HG03103 (cell line): ENCODE results near the gene SELENOV.

ENCODE experiments used
- ATAC-seq: cut with Tn5 transposase; IDR thresholded peaks from one replicate; pipeline ENCODE4 v1.9.1; 2021; ENCODE audit warnings: low read depth; ENCODE audit not compliant: unreplicated experiment

The SELENOV gene

DNA sequence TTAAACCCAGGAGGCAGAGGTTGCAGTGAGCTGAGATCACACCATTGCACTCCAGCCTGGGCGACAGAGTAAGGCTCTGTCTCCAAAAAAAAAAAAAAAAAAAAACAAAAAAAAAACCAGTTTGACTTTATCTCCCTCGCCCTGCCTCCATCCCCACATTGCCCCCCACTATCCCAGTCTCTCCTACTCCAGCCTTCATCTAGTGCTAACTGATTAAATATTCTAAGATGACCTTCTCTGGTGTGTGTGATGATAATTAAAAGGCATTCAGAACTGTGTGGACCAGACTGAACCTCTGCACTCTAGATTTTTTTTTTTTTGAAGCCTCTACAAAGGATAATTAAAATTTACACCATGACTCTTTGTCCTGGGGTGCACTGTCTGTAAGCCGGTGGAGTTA is 22.2 kb upstream of the SELENOV start:
- no peak for ATAC-seq

DNA sequence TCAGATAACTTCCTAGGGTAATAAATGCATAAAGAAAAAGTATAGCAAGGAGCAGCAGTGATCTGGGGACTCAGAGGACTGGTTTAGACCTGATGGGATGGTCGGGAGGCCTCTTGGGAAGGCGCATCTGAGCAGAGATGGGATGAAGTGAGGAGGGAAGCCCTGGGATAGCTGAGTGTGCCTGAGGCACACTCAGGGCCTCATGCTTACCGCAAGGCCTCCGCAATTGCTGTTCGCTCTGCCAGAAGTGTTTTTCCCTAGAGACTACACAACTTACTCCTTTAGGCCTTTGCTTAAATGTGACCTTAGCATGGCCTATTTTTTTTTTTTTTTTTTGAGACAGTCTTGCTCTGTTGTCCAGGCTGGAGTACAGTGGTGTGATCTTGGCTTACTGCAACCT is 20.3 kb upstream of the SELENOV start:
- no peak for ATAC-seq

DNA sequence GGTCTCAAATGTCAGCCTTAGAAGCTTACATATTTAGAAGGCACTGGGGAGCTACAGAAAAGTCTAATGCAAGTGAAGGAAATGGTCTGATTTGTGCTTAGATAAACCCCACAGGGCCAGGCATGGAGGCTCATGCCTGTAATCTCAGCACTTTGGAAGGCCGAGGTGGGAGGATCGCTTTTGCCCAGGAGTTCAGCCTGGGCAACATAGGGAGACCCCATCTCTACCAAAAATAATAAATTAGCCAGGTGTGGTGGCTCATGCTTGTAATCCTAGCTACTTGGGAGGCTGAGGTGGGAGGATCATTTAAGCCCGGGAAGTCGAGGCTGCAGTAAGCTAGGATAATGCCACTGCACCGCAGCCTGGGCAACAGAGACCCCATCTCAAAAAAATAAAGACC is 18.9 kb upstream of the SELENOV start:
- no peak for ATAC-seq

DNA sequence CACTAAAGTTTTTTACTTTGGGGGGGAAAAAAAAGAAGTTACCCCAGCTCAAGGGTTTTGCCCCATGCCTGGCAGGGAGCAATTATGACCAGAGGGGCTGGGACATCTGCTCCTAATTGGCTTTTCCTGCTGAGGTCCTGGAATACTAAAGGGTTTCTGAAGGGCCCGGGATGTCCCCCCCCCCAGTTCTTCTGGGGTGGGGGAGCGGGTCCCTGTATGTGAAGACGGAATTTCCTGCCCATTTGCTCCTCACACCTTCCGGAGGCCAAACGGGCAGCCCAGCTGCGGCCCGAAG is 17.3 kb upstream of the SELENOV start:
- no peak for ATAC-seq

DNA sequence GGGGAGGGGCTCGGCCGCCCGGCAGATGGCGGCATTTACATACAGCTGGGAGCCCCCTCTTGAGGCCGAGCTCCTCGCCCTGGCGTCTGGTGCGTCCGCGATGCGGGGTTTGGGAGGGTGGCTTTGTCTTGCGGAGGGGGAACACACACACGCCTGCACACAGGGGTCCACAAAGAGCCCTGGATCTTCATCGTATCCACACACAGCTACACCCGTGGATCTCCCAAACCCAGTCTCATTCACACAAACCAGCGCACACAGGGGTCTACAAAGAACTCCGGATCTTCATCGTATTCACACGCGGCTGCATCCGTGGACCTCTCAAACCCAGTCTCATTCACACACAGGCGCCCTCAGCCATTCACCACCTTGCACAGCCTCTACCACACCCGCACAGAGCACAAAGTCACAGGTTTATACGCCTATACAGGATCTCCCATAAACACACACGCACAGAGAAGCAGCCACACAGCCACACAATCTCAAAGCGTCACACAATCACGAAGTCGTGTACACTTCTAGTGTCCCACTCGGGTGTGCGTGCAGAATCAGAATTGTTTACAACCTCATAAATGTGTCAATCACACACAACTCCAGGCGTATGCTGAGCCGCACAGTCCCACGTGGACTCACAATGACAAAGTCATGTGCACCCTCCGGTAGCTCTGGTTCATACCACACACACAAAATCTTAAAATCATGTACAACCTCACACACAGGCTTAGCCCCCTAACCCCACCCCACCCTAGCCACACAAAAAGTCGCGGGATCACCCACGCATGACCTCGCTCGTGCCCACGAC is 16.7 kb upstream of the SELENOV start:
- ATAC-seq, result no peak

DNA sequence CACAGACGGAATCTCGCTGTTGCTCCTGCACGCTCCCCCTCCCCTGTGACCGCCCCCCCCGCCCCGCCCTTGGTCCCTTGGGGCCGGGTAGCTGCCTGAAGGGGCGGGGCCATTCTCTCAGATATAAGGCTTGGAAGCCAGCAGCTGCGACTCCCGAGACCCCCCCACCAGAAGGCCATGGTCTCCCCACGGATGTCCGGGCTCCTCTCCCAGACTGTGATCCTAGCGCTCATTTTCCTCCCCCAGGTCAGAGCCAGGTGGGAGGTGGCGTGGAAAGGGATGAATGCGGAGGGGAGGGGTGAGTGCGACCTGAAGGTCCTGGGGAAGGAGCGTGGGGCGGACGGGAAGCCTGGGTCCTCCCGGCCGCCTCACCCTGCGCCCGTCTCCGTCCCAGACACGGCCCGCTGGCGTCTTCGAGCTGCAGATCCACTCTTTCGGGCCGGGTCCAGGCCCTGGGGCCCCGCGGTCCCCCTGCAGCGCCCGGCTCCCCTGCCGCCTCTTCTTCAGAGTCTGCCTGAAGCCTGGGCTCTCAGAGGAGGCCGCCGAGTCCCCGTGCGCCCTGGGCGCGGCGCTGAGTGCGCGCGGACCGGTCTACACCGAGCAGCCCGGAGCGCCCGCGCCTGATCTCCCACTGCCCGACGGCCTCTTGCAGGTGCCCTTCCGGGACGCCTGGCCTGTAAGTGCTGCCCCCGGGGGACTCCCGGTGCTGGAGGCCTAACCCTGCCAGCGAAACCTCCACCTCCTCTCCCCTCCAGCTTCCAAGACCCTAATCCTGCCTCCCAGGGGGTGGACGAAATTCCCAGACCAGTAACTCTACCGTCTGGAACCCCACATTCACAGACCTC is 15.9 kb upstream of the SELENOV start, which contains the start of gene DLL3:
Gene DLL3 (plus strand): TSS at position 150 of the 845 bp plus-strand sequence. CDS start 28 bp downstream, at position 178.
- ATAC-seq, result no peak

DNA sequence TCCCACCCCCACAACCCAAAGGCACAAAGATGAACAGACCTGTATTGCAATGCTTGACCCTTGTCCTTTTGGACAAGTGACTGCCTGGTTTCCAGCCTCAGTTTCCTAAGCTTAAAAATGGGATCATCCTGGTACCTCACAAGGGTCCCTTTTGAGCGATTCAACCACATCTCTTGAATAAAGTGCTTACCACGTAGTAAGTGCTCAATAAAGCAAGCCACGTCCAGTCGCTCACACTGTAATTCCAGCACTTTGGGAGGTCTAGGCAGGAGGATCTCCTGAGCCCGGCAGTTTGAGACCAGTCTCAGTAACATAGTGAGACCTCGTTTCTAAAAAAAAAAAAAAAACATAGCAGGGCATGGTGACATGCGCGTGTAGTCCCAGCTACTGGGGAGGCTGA is 15.0 kb upstream of the SELENOV start:
- ATAC-seq, result no peak

DNA sequence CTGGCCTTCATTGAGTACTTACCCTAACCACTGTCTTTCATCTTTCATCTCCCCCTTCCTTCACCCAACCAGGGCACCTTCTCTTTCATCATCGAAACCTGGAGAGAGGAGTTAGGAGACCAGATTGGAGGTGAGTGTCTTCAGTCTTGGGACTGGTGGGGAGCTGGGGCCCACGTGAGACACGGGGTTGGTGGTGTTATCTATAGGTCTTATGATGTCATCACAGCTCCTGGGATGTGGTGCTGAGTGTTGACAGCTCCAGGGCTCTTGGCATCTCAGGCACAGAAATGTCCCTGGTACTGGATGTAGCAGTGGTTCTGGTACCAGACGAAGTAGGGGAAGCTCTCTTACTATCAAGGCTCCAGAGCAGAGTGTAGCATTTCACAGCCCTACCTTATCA is 14.4 kb upstream of the SELENOV start:
- no peak for ATAC-seq

DNA sequence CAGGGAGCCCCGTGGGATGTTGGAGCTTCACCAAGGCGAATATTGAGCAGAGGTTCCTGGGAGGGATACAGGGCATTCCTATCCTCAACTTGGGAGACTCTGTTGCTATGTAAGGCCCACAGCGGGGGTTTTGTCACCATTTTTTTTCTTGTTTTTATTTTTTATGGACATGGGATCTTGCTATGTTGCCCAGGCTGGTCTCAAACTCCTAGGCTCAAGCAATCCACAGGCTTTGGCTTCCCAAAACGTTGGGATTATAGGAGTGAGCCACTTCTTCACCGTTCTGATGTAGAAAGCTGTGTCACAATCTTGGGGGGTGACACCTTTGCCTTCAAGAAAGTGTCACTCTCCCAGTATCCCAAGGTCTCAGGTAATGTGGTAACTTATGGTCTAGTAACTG is 13.6 kb upstream of the SELENOV start:
- no peak for ATAC-seq

DNA sequence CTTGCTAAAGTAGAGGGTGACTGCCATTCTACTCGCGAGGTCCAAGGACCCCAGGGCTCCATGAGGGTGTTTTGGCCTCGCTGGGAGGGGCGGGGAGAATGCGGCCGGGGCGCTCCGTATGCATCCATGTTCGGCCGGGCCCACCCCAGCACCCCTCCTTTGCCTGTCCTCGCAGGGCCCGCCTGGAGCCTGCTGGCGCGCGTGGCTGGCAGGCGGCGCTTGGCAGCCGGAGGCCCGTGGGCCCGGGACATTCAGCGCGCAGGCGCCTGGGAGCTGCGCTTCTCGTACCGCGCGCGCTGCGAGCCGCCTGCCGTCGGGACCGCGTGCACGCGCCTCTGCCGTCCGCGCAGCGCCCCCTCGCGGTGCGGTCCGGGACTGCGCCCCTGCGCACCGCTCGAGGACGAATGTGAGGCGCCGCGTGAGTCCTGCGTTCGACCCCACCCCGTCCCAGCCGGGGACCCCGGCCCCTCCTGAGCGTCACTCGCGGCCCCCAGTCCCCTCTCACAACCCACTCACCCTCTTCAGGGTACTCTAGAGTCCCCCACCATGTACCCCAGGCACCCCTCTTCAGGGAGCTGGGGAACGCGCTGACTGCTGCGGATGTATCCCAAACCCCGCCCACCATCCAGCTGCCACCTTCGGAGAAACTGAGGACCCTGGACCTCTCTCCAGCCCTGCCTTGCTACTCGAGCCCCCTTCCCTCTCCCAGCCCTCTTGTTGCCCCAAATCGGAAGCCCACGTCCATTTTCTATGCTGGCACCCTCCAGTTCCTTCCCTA is 12.1 kb upstream of the SELENOV start:
- no peak for ATAC-seq

DNA sequence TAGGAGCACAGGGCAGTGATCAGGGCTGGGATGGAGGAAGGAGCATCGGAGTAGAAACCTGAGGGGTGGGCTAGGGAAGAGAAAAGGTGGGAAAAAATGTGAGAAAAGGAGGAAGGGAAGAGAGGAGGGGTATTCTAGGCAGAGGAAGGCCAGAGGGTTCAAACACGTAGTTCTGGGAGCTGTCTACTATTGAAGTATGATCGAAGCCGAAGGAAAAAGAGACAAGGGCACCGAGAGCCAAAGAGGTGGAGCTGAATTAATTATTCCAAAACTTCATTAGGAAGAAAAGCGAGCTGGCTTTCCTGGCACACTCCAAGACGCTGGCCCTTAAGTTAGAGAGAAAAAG is 8.4 kb upstream of the SELENOV start:
- ATAC-seq, result no peak

DNA sequence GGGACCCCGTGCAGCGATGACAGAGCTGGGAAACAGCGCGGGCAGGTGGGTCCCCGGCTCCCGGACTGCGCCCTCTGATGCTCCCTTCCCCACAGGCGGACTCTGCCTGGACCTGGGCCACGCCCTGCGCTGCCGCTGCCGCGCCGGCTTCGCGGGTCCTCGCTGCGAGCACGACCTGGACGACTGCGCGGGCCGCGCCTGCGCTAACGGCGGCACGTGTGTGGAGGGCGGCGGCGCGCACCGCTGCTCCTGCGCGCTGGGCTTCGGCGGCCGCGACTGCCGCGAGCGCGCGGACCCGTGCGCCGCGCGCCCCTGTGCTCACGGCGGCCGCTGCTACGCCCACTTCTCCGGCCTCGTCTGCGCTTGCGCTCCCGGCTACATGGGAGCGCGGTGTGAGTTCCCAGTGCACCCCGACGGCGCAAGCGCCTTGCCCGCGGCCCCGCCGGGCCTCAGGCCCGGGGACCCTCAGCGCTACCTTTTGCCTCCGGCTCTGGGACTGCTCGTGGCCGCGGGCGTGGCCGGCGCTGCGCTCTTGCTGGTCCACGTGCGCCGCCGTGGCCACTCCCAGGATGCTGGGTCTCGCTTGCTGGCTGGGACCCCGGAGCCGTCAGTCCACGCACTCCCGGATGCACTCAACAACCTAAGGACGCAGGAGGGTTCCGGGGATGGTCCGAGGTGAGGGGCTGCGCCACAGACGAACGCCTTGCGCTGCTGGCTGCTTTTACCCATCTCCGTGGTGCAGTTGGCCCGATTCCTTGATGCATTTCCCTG is 7.8 kb upstream of the SELENOV start:
- no peak for ATAC-seq

DNA sequence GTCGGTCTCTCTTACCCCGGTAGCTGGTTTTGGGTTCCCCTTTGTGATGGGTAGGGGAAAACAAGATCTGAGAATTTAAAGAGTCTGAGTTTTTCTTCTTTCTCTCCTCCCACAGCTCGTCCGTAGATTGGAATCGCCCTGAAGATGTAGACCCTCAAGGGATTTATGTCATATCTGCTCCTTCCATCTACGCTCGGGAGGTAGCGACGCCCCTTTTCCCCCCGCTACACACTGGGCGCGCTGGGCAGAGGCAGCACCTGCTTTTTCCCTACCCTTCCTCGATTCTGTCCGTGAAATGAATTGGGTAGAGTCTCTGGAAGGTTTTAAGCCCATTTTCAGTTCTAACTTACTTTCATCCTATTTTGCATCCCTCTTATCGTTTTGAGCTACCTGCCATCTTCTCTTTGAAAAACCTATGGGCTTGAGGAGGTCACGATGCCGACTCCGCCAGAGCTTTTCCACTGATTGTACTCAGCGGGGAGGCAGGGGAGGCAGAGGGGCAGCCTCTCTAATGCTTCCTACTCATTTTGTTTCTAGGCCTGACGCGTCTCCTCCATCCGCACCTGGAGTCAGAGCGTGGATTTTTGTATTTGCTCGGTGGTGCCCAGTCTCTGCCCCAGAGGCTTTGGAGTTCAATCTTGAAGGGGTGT is 7.1 kb upstream of the SELENOV start:
- no peak for ATAC-seq

DNA sequence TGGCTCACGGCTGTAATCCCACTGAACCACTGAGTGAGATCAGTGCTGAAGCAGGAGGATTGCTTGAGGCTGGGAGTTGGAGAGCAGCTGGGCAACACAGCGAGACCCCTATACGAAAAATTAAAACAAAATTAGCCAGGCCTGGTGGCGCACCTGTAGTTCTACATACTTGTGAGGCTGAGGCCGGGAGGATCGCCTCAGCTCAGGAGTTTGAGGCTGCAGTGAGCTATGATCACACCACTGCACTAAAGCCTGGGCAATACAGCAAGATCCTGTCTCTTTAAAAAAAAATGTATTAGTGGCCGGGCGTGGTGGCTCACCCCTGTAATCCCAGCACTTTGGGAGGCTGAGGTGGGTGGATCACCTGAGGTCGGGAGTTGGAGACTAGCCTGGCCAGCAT is 6.3 kb upstream of the SELENOV start:
- no peak for ATAC-seq

DNA sequence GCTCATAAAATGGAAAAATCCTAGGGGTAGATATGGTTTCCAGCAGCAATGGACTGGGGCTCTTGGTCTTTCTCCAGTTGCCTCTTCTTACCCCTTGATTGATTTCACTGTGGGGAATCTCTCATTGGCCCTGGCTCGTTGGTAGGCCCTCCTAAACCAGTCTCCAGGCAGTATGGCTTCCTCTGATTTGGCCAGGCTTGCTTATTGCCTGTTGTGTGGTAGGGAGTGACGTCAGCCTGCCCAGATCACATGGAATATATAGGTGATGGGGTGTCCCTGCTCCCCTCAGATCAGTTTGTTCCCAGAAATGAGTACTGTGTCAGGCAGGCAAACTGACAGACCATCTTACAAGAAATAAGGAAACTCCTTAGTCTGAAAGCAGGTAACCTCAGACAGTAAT is 5.7 kb upstream of the SELENOV start:
- no peak for ATAC-seq

DNA sequence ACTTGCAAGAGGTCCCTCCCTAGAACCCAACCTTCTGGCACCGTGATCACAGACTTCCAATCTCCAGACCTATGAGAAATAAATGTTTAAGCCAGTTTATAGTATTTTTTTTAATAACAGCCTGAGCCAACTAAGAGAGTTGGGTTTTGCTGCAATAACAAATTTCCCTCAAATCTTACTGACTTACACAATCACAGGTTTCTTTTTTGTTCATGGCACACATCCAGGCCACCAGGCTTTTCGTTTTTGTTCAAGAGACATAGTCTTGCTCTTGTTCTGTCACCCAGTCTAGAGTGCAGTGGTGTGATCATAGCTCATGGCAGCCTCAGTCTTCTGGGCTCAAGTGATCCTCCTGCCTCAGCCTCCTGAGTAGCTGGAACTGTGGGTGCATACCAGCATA is 2.0 kb upstream of the SELENOV start:
- no peak for ATAC-seq

DNA sequence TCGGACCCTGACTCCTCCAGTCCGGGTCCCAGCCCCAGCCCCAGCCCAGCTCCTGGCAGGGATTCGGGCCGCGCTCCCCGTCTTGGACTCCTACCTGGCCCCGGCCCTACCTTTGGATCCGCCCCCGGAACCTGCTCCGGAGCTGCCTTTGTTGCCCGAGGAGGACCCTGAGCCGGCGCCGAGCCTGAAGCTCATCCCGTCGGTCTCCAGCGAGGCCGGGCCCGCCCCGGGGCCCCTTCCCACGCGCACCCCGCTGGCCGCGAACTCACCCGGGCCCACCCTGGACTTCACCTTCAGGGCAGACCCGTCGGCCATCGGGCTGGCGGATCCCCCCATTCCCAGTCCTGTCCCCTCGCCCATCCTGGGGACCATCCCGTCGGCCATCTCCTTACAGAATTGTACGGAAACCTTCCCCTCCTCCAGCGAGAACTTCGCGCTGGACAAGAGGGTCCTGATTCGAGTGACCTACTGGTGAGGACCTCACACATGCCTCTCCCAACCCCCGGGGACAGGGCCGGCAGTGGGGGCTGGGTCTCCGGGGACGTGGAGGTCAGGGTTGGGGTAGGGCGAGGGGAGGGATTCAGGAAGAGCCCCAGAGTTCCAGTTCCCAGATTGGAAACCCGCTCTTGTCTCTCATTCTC is 732 bp downstream of the SELENOV start:
- ATAC-seq, result no peak

DNA sequence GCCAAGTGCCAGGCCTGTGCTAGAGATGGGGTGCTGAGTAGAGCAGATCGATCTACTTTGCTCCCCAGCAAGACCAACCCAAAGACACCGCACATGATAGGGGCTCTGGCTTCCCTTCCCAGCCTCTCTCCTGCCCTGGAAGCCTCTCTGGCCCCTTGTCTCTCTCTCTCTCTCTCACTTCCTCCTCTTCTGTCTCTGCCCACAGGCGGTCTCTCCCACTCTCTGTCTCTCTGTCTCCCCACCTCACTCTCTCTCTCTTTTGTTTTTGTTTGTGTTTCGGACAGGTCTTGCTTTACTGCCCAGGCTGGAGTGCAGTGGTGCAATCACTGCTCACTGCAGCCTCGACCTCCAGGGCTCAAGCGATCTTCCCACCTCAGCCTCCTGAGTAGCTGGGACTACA is 1.3 kb downstream of the SELENOV start:
- ATAC-seq, result no peak

DNA sequence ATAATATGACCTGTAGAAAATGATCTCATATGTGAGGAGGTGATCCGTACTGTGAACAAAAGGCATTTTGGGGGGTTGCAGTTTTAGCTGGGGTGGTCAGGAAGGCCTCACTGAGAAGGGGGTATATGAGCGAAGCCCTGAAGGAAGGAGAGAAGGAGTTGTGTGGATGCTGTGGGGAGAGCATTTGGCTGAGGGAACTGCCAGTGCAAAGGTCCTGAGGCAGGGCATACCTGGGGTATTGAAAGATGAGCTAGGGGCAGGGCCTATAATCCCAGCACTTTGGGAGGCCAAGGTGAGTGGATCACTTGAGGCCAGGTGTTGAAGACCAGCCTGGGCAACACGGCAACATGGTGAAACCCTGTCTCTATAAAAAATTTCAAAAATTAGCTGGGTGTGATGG is 2.5 kb downstream of the SELENOV start:
- ATAC-seq, result no peak

DNA sequence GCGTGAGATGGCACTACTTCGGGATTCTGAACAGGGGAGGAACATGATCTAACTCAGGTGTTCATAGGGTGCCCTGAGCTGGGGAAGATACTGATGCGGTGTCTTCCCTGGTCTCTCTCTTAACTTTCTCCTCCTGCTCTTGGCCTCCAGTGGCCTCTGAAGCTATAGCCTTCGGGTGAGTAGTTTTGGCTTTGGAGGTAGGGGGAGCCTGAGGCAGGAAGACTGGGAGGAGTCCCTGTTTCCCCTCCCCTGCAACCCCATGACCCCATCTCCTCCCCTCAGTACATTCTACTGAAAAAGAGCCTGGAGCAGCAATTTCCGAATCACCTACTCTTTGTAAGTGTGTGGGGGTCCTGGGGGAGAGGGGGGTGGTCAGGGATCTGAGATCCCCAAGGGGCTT is 3.5 kb downstream of the SELENOV start:
- no peak for ATAC-seq
